DMS53 (cell line): ENCODE results near the gene HSD17B14.
A peak's percentile ranks its signal among the peaks of the same experiment; 100 is the strongest.
"Not testable (repeated sequence)": the region's sequence is repeated elsewhere in the genome, so short reads cannot be mapped to it uniquely, and the experiment has no call there.

Experiments used
- DNase-seq: peaks from one replicate; lab custom pipeline; 2025; lab: John Stamatoyannopoulos, UW

HSD17B14 gene

DNA sequence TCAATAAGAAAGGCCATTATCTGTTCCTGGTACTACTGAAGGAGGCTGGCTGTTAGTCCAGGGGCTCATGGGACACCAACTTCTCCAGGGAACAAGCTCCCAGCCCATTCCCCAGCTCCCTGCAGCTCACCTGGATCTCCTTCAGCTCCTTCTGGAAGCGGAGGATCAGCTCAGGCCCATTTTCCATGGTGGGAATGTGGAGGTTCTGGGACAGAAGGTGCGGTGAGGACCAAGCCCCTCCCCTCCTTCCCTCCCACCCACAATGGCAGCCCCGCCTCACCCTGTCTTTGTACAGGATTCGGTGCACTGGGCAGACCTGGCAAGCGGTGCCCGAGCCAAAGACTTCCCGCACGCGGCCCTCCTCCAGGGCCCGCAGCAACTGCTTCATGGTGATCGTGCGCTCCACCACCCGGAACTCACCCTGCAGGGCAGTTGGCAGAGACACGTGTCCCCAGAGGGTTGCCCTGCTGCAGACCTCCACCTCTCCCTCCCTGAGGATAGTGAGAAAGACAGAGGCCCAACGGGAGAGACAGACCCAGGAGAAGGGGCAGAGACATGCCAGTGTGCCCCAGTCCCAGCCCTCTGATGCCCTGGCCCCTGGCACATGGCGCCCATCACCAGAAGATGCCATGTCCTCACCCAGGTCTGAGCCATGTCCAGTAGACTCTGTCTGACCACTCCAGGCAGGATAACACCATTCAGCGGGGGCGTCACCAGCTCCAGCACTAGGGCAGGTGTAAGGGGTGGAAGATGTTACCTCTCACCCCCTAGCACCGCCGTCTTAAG, 39.8 kb downstream of the HSD17B14 start:
- no peak for DNase-seq

DNA sequence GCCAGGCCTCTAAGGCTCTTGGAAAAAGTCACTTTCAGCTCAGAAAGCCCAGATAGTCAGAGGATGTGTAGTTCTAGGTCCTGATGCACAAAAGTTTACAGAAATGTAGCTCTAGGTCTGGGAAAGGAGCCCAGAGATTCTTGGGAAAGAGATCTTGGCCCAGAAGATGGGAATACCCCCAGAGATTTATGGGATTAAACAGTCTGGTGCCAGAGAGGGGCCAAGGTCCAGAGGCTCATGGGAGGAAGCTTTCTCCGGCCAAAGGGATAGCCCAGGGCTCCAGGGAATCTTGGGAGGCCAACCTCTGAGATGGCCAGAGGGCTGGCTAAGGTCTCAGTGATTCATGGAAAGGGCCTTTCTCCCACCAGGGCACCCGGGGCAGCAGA, 40.6 kb downstream of the HSD17B14 start:
- DNase-seq, result peak; percentile 44

DNA sequence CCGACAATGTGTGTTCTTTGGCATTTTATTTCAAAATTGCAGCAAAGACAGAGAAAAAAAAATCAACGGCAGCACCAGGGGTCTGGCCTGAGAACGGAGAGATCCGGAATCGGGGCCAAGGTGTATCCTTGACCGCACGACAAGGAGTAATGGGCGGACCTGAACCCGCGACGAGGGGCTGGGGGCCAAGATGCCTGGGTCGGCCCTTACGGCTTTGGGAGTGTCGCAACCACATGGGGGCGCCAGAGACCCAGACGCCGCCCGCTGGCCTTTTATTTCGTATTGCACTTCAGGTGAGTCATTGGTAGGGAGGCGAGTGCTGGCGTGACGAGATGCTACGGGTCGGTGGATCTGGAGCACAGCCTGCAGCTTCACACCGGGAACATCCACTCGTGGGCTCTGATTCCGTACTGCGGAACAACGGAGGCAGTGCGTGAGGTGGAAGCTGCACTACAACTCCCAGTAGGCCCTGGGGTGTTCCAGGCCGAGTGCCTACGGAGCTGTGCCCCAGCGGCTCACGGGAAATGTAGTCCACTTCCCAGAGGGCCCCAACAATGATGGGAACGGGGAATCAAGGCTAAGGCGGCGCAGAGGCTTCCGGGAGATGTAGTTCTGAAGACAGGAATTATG, 41.1 kb downstream of the HSD17B14 start:
- DNase-seq, result peak; percentile 98

DNA sequence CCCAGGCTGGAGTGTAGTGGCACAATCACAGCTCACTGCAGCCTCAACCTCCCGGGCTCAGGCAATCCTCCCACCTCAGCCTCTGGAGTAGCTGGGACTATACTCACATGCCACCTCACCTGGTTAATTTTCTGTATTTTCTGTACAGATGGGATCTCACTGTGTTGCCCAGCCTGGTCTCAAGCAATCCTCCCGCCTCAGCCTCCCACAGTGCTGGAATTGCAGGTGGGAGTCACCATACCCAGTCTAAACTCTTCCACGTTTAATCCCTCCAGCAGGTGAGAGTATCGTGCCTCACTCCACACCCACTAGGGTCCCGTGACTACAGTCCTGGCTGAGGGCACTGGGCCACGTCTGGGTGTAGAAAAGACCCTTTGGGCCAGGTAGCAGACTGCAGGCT, 42.0 kb downstream of the HSD17B14 start:
- no peak for DNase-seq

DNA sequence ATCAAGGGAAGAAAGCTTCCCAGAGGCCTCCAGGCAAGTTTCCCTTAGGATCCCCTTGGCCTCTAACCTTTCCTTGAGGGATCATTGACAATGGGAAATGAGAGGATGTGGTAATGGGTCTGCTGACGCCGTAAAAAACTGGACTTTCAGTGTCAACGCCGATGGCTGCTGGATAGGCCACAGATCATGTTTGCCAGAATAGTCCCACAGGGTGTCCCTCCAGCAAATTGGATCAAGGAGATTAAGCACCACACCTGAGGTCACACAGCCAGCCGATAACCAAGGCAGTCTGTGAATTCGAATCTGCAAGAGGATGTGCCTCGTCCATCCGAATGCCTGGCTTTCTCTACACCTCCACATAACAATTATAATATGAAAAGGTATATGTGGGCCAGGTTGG, 43.0 kb downstream of the HSD17B14 start:
- DNase-seq, result no peak

DNA sequence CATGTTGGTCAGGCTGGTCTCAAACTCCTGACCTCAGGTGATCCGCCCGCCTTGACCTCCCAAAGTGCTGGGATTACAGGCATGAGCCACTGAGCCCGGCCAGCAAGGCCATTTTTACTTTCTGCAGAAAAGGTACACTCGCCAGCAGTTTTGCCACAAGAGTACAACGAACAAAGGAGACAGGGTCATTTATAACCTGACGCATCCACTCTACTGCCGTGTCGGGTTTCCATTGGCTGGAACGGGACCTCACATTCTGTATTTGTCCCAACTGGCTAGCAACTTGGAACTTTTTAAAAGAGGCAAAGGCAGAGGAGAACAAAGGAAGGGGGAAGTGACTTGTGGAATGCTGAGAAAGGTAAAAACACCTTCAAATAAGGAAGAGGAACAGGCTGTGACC, 49.0 kb downstream of the HSD17B14 start:
- DNase-seq, result not testable (repeated sequence)

DNA sequence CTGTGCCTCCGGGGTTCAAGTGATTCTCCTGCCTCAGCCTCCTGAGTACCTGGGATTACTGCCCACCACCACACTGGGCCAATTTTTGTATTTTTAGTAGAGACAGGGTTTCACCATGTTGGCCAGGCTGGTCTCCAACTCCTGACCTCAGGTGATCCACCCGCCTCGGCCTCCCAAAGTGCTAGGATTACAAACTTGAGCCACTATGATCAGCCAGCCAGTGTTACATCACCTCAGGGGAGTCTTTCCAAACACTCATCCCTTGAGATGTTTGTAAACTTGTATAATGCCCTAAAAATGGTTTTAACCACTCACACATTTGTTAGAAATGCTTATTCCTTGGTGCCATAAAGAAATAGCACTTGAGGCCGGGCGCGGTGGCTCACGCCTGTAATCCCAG, 49.9 kb downstream of the HSD17B14 start:
- not testable (repeated sequence) for DNase-seq

DNA sequence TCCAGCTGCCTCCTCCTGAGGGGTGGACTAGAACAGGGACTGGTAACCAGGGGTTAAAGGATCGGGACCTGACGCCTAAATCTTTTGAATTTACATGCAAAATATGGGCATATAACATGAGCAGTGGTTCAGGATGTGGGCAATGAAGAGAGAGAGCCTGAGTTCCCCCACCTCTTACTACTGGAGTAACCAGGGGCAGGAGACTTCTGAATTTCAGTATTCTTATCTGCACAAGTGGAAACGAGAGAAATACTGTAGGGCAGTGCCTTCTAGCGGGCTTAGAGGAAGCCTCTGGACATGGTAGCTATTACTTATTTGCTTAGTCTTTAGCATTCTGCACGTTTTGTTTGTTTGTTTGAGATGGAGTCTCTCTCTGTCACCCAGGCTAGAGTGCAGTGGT, 51.8 kb downstream of the HSD17B14 start:
- DNase-seq, result peak; percentile 60

DNA sequence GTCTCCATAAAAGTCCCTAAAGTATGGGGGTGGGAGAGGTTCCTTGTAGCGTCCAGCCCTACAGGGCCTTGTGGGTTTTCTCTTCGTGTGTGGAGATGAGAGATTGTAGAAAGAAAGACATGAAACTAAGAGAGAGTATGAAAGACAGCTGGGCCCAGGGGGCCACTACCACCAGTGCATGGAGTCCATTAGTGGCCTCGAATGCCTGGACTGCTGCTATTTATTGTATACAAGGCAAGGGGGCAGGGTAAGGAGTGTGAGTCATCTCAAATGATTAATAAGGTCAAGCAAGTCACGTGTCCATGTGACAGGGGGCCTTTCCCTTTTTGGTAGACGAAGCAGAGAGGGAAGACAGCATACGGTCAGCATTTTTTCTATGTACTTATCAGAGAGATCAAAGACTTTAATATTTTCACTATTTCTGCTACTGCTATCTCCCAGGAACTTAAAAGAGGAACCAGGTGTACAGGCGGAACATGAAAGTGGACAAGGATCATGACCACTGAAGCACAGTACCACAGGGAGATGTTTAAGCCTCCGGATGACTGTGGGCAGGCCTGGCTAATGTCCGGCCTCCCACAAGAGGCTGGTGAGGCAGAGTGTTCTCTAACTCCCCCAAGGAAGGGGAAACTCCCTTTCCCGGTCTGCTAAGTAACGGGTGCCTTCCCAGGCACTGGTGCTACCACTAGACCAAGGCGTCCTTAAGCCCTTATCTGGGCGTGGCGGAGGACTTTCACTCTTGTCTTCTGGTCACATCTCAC, 55.5 kb downstream of the HSD17B14 start:
- peak; percentile 67 for DNase-seq

DNA sequence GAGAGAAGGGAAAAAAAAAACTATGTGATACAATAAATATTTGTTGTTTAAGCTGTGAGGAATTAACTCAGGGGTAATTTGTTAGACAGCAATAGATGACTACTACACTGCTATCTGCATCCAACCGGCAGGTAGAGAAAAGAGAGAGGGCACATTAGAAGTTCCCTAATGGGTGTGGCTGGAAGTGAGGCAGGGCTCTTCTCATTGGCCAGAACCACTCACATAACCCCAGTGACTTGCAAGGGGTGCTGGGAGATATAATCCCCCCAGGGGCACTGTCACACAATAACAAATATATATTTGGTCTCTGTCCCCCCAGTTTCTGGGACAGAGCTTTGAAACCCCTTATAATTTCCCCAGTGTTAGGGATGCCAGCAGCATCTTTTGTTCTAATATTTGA, 56.7 kb downstream of the HSD17B14 start:
- no peak for DNase-seq

DNA sequence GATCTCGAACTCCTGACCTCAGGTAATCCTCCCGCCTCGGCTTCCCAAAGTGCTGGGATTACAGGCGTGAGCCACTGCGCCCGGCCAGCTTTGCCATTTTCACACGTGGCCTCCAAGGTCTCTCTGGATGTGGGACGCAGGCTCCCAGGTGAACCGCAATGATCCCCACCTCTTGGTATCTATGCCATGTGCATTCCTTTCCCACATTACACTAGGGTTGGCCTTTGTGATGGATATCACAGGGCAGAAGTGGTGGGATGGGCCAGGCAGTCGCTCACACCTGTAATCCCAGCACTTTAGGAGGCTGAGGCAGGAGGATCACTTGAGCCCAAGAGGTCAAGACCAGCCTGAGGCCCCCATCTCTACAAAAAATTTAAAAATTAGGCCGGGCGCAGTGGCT, 58.6 kb downstream of the HSD17B14 start:
- DNase-seq, result no peak

DNA sequence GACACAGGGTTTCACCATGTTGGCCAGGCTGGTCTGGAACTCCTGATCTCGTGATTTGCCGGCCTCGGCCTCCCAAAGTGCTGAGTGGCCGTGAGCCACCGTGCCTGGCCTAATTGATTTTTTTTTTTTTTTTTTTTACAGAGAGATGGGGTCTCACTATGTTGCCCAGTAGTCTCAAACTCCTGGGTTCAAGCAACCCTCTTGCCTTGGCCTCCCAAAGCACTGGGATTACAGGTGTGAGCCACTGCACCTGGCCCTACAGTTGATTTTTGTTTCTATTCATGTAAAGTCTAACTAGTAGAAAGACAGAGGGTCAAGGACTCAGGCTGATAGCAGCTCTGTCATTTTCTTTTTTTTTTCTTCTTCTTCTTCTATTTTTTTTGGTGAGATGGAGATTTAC, 59.2 kb downstream of the HSD17B14 start:
- DNase-seq, result no peak

DNA sequence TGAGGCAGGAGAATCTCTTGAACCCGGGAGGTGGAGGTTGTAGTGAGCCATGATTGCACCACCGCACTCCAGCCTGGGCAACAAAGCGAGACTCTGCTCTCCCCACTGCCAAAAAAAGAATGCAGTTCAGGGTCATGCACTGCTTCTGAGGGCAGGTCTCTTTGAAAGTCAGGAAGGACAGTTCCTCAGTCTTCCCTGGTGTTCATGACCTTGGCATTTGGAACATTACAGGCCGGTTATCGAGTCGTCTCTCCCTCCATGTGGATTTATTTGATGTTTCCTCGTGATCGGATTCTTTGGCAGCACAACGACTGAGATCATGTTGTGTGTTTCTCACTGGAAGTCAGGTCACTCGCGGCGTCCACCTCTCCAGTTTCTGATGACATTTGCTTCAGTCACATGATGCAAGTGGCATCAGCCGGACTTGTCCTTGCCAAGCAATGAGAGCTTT, 63.8 kb downstream of the HSD17B14 start:
- DNase-seq, result peak; percentile 16

DNA sequence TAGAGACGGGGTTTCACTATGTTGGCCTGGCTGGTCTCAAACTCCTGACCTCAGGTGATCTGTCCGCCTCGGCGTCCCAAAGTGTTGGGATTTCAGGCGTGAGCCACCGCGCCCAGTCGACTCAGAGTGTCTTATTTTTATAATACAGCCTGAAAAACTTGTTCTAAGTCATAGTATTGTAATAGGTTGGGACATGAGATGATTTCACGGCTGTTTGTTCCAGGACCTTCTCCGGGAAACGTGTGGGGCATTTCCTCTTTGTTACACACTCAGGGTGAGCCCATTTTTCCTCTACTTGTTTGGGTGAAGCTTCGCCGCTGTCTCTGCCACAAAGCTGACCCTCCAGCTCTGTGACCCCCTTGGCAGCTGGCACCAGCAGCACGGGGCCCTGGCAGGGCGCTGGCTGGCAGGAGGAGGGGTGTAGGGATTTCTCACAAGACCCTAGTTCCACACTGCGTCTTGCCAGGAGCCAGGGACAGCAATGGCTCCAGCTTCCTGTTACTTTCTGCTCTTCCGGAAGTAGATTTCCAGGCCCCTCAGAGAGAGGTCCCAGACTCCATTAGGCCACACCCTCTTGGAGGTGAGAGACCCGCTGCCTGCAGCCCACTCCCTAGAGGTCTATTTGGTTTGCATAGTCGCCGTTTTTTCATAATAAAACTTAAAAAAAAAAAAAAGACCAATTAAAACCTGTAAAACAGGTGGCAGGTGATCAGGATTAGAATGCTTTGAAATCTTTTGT, 65.4 kb downstream of the HSD17B14 start:
- DNase-seq, result no peak

DNA sequence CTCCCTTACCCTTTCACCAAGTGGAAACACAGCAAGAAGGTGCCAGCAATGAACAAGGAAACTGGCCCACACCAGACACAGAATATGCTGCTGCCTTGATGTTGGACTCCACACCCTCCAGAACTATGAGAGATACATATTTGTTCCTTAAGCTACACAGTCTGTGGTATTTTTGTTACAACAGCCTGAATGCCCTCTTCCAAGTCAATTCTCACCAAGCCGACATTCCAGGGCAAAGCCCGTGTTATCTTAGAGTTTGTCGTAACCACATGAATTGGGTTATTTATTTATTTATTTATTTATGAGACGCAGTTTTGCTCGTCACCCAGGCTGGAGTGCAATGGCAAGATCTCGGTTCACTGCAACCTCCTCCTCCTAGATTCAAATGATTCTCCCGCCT, 66.0 kb downstream of the HSD17B14 start:
- DNase-seq, result no peak

DNA sequence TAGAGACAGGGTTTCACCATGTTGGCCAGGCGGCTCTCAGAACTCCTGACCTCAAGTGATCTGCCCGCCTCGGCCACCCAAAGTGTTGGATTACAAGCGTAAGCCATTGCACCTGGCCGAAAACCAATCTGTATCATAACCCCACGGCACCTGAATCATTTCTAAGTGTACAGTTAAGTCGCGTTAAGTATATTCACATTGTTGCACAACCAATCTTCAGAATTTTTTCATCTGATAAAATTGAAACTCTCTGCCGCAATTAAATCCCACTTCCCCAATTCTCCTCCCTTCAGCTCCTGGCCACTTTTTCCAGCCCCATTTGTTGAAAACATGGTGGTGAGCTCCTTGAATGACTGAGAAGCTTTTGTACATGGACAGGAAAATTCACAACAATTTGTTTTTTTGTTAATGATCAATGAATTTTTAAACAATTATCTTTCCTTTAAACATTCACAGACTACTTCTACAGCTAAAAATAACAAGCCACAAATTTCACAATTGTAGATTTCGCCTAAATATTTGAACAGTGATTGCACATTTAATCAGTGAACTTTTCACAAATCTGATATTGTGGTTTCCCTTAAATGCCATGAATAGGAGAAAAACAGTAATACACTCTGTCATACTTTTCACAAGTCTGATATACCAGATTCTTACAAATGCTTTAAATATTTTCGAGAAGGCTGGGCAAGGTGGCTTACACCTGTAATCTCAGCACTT, 67.1 kb downstream of the HSD17B14 start:
- no peak for DNase-seq

DNA sequence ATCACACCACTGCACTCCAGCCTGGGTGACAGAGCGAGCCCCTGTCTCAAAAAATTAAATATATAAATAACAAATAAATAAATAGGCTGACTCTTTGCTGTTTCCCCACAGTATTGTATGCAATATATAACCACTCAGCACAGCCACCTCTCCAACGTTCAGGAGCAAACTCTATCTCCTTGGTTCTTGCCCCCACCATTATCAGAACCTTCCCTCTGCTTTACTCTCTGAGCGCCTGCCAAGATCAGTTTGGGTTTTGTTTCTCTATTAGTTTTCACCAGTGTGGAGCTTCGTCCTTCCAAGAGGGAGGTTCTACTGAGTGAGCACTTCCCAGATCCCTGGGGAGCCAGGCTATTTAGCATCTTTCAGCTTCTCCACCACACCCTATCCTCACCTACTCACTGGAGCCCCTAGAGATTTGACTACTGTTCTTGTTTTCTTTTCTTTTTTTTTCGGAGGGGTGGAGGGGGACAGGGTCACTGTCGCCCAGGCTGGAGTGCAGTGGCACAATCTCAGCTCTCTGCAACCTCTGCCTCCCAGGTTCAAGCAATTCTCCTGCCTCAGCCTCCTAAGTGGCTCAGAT, 68.0 kb downstream of the HSD17B14 start:
- DNase-seq, result not testable (repeated sequence)

DNA sequence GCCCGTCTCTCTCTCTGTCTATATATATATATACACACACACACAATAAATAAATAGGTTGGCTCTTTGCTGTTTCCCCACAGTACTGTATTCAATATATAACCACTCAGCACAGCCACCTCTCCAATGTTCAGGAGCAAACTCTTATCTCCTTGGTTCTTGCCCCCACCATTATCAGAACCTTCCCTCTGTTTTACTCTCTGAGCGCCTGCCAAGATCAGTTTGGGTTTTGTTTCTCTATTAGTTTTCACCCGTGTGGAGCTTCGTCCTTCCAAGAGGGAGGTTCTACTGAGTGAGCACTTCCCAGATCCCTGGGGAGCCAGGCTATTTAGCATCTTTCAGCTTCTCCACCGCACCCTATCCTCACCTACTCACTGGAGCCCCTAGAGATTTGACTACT, 70.5 kb downstream of the HSD17B14 start:
- not testable (repeated sequence) for DNase-seq
